HG03045 (cell line): ENCODE measurements around the gene CEACAM7.
"Not testable (repeated sequence)": the region's sequence is repeated elsewhere in the genome, so short reads cannot be mapped to it uniquely, and the experiment has no call there.

Experiments
- ATAC-seq: cut with Tn5 transposase; IDR thresholded peaks from one replicate; pipeline ENCODE4 v1.9.1; 2021; ENCODE audit warnings: mild to moderate bottlenecking, moderate library complexity; ENCODE audit not compliant: unreplicated experiment

Gene CEACAM7

DNA sequence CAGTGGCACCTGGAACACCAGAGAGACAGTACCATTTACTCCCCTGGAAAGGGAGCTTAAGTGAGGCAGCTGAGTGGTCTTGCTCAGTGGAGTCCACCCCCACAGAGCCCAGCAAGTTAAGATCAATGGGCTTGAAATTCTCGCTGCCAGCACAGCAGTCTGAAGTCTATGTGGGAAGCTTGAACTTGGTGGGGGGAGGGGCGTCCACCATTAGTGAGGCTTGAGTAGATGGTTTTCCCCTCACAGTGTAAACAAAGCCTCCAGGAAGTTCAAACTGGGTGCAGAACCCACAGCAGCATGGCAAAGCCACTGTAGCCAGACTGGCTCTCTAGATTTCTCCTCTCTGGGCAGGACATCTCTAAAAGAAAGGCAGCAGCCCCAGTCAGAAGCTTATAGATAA is 30.9 kb downstream of the CEACAM7 start:
- no peak for ATAC-seq

DNA sequence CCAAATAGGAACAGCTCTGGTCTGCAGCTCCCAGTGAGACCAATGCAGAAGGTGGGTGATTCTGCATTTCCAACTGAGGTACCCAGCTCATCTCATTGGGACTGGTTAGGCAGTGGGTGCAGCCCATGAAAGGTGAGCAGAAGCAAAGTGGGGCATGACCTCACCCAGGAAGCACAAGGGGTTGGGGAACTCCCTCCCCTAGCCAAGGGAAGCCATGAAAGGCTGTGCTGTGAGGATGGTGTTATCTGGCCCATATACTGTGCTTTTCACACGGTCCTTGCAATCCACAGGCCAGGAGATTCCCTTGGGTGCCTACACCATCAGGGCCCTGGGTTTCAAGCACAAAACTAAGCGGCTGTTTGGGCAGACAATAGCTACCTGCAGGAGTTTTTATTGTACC is 31.3 kb downstream of the CEACAM7 start:
- not testable (repeated sequence) for ATAC-seq

DNA sequence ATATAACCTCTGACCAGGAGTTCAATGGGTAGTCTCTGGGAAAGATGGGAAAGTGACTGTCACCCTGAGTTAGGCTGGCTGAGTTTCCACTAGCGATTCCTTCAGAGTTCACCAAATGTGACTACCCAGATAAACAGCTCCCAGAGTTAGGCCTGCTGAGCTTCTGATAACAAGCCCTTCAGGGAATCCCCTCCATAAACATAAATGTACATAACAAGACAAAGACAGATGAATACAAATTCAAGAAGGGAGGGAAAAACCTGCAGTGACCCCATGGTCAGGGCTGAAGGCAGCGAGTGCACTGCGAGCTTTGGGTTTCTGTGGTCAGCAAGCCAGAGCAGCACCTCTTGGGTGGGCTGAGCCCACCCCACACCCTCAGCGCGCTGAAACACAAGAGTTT is 35.8 kb downstream of the CEACAM7 start:
- ATAC-seq, result no peak

DNA sequence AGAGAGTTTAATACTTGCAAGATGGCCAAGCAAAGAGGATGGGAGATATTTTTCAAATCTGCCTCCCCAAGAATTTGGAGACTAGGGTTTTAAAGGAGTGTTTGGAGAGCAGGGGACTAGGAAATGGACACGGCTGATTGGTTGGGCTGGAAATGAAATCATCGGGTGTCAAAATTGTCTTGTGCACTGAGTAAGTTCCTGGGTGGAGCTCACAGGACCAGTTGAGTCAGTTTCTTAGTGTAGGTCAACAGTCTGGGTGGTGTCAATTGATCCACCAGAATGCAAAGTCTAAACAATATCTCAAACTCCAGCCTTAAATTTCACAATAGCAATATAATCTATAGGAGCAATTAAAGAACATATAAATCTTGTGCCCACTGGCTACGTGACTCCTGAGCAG is 38.2 kb downstream of the CEACAM7 start:
- no peak for ATAC-seq

DNA sequence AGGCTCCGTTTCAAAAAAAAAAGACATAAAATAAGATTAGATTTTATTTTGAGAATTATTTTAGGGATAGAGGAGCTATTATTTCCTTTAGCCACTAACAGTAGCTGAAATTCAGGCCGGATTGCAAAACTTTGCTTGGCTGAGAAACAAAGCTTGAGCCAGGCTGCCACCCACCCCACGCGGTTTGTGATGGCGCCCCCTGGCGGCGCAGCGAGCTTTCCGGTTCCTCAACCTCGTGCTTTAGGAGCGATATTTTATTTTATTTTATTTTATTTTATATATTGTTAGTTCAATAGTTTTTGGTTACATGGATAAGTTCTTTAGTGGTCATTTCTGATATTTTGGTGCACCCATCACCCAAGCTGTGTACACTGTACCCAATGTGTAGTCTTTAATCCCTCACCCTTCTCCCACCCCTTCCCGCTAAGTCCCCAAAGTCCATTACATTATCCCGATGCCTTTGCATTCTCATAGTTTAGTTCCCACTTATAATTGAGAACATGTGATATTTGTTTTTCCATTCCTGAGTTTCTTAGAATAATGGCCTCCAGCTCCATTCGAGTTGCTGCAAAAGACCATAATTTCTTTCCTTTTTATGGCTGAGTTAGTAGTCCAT is 41.4 kb downstream of the CEACAM7 start:
- ATAC-seq, result no peak

DNA sequence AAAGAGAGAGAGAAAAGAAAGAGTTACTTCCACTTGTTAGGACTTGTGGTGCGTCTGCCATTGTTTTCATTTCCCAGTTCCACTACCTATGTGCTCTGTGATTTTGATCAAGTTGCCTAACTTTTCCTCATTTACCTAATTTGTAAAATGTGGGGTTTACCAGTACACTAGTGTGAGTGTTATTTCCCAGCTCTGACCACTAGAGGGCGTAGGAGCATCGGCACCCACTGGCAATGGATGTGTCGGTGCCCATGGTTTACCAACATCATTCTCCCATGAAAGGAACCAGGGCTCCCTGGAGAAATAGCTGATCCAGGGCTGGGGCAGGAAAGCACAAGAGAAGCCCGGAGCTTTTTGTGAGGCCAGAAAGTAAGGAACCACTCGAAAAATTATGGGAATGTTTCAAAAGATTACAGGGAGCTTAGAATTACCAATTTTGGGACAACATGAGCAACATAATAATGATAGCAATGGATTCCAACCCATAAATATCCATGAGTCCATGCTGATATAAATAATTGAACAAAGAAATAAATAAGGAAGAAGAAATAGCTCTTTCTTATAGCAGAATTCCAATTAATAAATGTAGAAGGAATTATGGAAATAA is 46.1 kb downstream of the CEACAM7 start:
- no peak for ATAC-seq

DNA sequence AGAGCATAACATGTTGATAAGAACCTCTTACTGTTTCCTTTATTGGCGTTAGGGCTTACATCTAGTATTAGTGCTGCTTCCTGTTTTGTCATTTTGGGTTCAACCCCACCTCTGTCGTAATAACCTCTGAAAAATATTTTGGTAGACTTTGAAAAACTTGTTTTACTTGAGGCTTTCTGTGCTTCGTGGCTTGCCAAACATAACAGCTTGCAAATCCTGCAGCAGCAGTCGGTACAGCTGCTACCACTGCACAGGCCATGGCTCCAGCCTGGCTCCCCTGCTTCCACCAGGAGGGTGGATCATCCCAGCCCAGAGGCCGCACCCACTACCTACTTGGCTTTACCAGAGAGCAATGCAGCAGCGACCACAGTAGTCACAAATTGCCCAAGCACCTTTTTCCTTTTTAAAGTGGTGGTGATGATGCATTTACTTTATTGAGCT is 49.4 kb downstream of the CEACAM7 start:
- ATAC-seq, result no peak

DNA sequence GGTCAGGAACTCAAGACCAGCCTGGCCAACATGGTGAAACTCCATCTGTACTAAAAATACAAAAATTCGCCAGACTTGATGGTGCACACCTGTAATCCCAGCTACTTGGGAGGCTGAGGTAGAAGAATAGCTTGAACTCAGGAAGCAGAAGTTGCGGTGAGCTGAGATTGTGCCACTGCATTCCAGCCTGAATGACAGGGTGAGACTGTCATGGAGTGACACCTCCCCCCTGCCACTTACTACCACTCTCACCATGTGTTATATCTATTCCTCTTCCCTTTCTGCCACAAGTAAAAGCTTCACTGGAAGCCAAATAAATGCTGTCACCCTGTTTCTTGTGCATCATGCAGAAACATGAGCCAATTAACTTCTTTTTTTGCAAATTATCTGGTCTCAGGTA is 50.6 kb downstream of the CEACAM7 start:
- ATAC-seq, result no peak

DNA sequence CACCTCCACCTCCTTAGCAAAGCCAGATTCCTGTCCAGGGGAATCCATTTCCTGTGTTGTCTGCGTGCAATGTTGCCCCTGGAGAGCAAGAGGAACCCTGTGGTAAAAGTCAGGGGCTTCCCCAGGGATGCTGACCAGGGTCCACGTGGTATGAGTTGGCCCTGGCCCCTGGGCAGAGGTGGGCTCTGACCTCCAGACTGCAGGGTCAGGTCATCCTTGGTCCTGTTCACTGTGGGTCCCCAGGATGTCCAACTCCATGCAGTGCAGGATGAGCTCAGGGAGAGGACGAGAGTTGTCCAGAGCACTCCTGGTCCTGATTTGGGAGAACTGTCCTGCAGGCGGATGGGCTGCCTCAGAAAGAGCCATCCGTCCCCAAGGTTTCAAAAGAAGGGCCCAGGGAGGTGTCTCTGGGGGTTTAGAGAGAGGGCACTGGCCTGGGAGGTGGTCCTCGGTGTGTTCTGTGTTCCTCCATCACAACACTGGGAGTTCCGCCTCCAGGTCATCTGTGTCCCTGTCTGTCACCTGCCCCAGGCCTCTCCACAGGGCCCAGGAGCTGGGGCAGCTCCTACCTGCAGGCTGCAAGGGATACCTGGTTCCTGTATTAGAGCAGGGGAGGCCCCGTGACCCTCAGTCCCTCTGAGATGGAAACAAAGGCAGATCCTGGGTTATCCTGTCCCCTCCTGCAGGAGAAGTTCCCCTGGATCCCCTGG is 59.9 kb downstream of the CEACAM7 start:
- ATAC-seq, result no peak

DNA sequence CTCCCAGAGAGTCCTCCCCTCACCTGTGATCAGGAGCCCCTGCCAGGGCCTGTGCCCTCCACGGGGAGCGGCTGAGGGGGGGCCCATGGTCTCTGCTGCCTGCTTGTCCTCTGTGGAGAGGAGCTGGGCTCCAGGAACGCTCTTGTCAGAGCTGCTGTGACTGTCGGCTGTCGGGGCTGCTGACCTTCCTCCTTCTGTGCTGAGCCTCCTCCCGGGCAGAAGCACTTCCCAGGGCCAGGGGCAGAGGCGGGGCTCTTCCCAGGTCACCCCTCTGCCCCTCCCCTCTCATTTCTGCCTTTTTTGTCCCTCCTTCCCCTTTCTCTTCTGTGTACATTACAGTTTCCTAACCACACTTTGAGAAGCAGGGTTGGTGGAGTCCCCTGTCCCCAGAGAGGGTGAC is 61.2 kb downstream of the CEACAM7 start, which contains the start of gene CEACAM4:
TSS of gene CEACAM4 (minus strand) at position 198 of the 400 bp plus-strand sequence. CDS start at position 87, 111 bp downstream.
- no peak for ATAC-seq

DNA sequence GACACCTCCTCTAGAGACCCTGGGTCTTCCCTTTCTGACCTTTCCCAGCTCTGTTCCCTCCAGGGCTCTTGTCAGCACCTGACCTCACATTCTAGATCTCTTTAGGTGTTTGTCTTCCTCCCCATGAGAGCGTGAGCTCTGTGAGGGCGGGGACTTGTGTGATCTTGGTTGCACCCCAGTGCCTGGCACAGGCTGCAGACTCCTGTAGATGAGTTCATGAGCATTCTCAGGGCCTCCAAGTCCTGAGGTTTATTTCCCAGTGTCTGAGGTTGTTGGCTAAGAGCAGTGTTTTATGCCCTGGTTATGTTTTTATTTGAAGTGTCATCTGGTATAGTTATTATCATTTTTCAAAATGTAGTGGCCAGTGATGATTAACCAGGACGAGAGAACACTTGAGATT is 61.8 kb downstream of the CEACAM7 start:
- no peak for ATAC-seq

DNA sequence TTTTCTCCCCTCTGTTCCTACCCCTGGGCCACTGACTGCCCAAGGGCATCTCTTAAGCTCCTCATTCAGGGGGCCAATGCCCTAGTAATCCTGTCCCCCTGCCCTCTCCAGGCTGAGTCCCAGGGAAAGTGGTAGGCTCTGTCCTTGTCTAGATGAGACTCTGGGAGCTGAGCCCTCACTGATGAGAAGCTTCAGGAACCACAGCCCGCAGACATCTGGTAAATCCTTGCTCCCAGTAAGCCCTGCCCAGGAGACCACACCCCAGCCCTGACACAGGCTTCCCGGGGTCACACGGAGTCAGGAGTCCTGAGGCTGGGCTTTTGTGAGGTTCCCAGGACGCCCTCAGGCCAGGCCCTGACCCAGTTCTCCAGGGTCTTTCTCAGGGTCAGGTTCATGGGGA is 63.1 kb downstream of the CEACAM7 start:
- ATAC-seq, result no peak

DNA sequence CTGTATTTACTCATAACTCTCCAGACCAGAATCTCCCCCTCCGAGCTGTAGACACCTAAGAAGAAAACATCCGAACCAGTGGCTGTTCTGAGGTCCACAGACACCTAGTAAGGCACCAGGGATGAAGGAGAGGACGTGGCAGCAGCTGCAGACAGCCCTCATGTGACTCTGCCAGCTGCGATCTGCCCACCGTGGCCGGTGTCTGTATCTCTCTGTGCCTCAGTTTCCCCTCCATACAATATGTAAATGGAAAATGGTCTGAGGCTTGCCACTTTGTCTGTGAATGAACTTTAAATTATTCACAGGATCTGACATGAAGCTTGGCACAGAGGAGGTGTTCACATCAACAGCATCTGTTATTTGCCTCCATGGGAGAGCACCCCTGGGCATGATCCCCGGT is 63.6 kb downstream of the CEACAM7 start:
- no peak for ATAC-seq

DNA sequence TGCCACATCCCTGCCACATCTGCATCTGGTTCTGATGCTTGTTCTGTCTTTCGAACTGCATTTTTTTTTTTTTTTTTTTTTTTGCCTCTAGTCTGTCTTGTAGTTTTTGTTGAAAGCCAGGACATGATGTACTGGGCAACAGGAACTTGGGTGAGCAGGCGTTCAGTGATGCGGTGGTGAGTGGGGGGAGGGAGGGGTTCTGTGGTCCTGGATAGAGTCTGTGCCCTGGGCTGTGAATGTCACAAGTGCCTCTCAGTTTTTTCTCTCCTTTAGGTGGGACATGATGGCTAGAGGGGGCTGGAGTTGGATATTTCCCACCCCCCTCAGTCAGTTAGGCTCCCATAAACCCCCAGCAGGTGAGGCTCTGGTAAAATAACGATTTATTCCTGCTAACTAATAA is 64.7 kb downstream of the CEACAM7 start:
- ATAC-seq, result no peak
